ENCODE data around the gene RIBC2. TPM values are rescaled to one million over a fixed set of nuclear protein-coding genes. Genes with fewer than 3 reads are reported as not detected.

Gene RIBC2
- total and polyA plus RNA-seq, 2 donors from 2014 or later, result 1.0 TPM; not detected in 1

DNA sequence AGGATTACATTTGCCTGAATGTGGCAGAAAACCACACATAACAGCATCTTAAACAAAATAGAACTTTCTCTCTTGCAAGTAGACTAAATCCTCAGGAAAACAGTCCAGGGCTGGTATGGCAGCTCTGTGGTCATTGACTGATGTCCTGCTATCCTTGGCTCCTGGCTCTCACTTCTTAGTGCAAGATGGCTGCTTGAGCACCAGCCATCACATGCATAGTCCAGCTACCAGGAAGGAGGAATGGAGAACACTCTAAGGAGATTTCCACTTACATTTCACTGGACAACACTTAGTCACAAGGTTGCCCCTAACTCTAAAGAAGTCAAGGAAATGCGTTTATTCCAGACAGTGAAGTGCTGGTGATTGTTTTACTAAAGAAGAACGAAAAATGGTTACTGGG, 13.6 kb downstream of the RIBC2 start:
- no peak for FAIRE-seq
- no peaks in the 10 kb centered on the region for H3K36me3 ChIP-seq (ENCODE audit: control insufficient read depth in 2 of 3, insufficient read depth in 3 of 3, low read length in 3 of 3)
- intact Hi-C loops (cut with DNase I), result no loop called here

DNA sequence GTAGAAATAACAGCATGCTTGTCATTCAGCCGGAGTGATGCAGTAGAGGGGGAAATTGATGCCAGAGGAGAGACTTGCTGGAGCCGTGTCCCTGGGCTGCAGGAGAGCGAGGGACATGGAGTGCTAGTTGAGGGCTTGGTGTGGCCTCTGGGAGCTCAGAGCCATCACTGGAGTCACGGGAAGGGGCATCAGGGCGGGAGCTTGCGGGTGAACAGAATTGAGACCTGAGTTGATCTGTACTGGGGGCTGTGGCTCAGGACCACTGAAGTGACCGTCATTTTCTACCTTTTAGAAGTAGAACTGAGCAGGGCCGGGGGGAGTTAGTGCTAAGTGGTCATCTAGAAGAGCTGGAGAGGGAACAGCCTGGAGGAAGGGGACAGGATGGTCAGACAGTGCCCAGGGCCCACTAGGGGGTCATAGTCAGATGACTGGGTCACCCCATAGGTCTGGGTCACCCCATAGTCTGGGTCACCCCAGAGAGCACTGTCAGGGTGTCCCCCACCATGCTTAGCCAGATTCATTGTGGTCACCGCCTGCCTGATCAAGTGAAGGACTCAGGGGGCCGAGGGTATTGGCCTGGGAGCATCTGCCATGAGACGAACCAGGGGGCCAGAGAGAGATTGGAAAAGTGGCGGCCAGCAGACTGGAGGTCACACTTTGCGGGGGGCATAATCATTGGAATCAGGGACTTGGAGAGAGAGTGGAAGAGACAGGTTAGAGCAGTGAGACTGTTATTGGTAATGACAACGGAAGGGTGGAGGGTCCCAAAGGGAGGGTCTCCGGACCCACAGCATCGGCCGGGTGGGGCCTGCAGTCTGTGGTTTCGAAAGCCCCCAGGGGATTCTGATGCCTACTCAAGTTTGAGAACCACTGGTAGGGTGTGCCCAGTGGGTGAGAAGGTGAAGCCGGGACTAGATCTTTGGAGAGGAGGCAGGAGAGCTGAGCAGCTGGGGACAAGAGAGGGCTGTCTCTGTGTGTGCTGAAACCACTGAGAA, 15.2 kb downstream of the RIBC2 start:
- H3K27ac ChIP-seq (ENCODE audit: low read depth in 2 of 2, low read length in 2 of 2), result no peak overlapping the region
- TF ChIP-seq, protein P1, sequence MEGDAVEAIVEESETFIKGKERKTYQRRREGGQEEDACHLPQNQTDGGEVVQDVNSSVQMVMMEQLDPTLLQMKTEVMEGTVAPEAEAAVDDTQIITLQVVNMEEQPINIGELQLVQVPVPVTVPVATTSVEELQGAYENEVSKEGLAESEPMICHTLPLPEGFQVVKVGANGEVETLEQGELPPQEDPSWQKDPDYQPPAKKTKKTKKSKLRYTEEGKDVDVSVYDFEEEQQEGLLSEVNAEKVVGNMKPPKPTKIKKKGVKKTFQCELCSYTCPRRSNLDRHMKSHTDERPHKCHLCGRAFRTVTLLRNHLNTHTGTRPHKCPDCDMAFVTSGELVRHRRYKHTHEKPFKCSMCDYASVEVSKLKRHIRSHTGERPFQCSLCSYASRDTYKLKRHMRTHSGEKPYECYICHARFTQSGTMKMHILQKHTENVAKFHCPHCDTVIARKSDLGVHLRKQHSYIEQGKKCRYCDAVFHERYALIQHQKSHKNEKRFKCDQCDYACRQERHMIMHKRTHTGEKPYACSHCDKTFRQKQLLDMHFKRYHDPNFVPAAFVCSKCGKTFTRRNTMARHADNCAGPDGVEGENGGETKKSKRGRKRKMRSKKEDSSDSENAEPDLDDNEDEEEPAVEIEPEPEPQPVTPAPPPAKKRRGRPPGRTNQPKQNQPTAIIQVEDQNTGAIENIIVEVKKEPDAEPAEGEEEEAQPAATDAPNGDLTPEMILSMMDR (IDR thresholded peaks at IDR 0.05; ENCODE audit: borderline replicate concordance, extremely low read depth, insufficient read depth), result no peak
- peaks cover 0 to 3% (median 0%) of the 10 kb centered on the region in 3 donors for H3K9me3 ChIP-seq (ENCODE audit: control insufficient read depth in 2 of 3, insufficient read depth in 1 of 3, low read length in 3 of 3)
- no peaks in the 10 kb centered on the region for H3K4me1 ChIP-seq (ENCODE audit: control insufficient read depth in 2 of 3, insufficient read depth in 2 of 3, low read depth in 1 of 3, low read length in 3 of 3)
- H3K27me3 ChIP-seq (ENCODE audit: control insufficient read depth, insufficient read depth, low read length), result no peaks in the 10 kb centered on the region
- DNase-seq (peak in 1 of 5 donors; percentile 32), FAIRE-seq (no peak)
- no peaks in the 10 kb centered on the region for H3K36me3 ChIP-seq (ENCODE audit: control insufficient read depth in 2 of 3, insufficient read depth in 3 of 3, low read length in 3 of 3)
- intact Hi-C loops (cut with DNase I), result no loop called here
- no peak overlapping the region for H3K4me3 ChIP-seq (ENCODE audit: low read length in 3 of 3)
- H3K9ac ChIP-seq (ENCODE audit: low read length in 3 of 3), result no peak overlapping the region

More for the DNA sequence above, 13.6 kb downstream of the RIBC2 start:
- Histone ChIP-seq H3K9me3 (ENCODE audit: control insufficient read depth in 2 of 3, insufficient read depth in 1 of 3, low read length in 3 of 3) (peaks cover 0 to 3% (median 0%) of the 10 kb centered on the region in 3 donors), H3K9ac (ENCODE audit: low read length in 3 of 3) (no peak overlapping the region), H3K4me3 (ENCODE audit: low read length in 3 of 3) (no peak overlapping the region), H3K27ac (ENCODE audit: low read depth in 2 of 2, low read length in 2 of 2) (no peak overlapping the region), H3K4me1 (ENCODE audit: control insufficient read depth in 2 of 3, insufficient read depth in 2 of 3, low read depth in 1 of 3, low read length in 3 of 3) (no peaks in the 10 kb centered on the region), H3K27me3 (ENCODE audit: control insufficient read depth, insufficient read depth, low read length) (no peaks in the 10 kb centered on the region)
- peak in 1 of 5 donors; percentile 1 for DNase-seq
- TF ChIP-seq, protein P1 (IDR thresholded peaks at IDR 0.05; ENCODE audit: borderline replicate concordance, extremely low read depth, insufficient read depth), result no peak

DNA sequence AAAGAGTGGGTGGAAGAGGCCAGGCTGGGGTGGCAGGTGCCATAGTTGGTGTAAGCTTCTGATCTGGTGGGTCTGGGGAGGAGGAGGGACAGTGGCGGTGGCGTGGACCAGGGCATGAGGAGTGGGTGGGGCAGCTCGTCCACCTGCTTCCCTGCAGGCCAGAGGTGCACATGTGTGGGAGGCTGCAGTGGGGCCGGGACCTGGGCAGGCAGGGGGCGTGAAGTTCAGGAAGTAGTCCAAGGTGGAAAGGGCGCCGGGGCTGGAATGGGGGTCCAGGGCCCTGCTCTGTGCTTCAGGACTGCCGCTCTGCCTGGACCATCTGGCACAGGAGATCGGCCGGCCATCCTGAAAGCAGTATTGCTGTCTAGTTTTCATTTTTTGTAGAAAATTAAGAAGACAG, 15.9 kb downstream of the RIBC2 start:
- Histone ChIP-seq H3K36me3 (ENCODE audit: control insufficient read depth in 2 of 3, insufficient read depth in 3 of 3, low read length in 3 of 3) (no peaks in the 10 kb centered on the region), H3K4me1 (ENCODE audit: control insufficient read depth in 2 of 3, insufficient read depth in 2 of 3, low read depth in 1 of 3, low read length in 3 of 3) (no peaks in the 10 kb centered on the region), H3K9me3 (ENCODE audit: control insufficient read depth in 2 of 3, insufficient read depth in 1 of 3, low read length in 3 of 3) (peaks cover 0 to 3% (median 0%) of the 10 kb centered on the region in 3 donors), H3K4me3 (ENCODE audit: low read length in 3 of 3) (no peak overlapping the region), H3K27ac (ENCODE audit: low read depth in 2 of 2, low read length in 2 of 2) (no peak overlapping the region), H3K27me3 (ENCODE audit: control insufficient read depth, insufficient read depth, low read length) (no peaks in the 10 kb centered on the region), H3K9ac (ENCODE audit: low read length in 3 of 3) (no peak overlapping the region)
- DNase-seq (peak in 1 of 5 donors; percentile 57), FAIRE-seq (no peak)
- TF ChIP-seq, protein P1 (IDR thresholded peaks at IDR 0.05; ENCODE audit: borderline replicate concordance, extremely low read depth, insufficient read depth), result no peak
- intact Hi-C loops (cut with DNase I), result no loop called here

All from kidney (tissue), 14 donors.